HepG2 (cell line): Measurements from ENCODE around the gene ROM1. TPM values are rescaled to one million over a fixed set of nuclear protein-coding genes. Genes with fewer than 3 reads are reported as not detected.

ENCODE experiments used
- AGO2 ChIP-seq: fragments of 200-400 bp; formaldehyde crosslinking; optimal IDR thresholded peaks from 2 replicates; pipeline ENCODE3; 2017; ENCODE audit warnings: mild to moderate bottlenecking, low read depth, low read length, moderate library complexity
- AHDC1 ChIP-seq: sonication (generic); formaldehyde crosslinking; IDR thresholded peaks from 2 replicates; pipeline ENCODE4 v1.5.1; 2020; ENCODE audit warnings: mild to moderate bottlenecking, missing genetic modification reagents, borderline replicate concordance
- GATA4 ChIP-seq: sonication (generic); IDR thresholded peaks from 2 replicates; pipeline ENCODE4 v1.6.1; 2016; ENCODE audit warnings: antibody characterized with exemption, low read depth, borderline replicate concordance
- NFYC ChIP-seq: IDR thresholded peaks from 2 replicates; pipeline ENCODE4 v1.6.1; 2016; ENCODE audit warnings: missing genetic modification reagents, missing compliant biosample characterization
- POLR2AphosphoS5 ChIP-seq: IDR thresholded peaks from 2 replicates; pipeline ENCODE4 v1.6.1; 2012; ENCODE audit warnings: low read depth, low read length
- ZFP91 ChIP-seq: sonication (generic); formaldehyde crosslinking; IDR thresholded peaks from 2 replicates; pipeline ENCODE4 v1.9.0; 2022; ENCODE audit warnings: missing genetic modification reagents, mild to moderate bottlenecking, borderline replicate concordance
- ZNF382 ChIP-seq: sonication (generic); formaldehyde crosslinking; IDR thresholded peaks from 2 replicates; pipeline ENCODE4 v1.5.0; 2020; ENCODE audit warnings: missing genetic modification reagents, mild to moderate bottlenecking, borderline replicate concordance
- ZNF503 ChIP-seq: sonication (generic); formaldehyde crosslinking; IDR thresholded peaks from 2 replicates; pipeline ENCODE4 v1.4.0; 2020; ENCODE audit warnings: missing genetic modification reagents
- polyA plus RNA-seq, 8 experiments: library from polyadenylated mRNA; depleted of rRNA in 3 of 8; stranded (reverse) in 7 of 8; unstranded in 1 of 8; fragments of >200 nt; fragmentation: Illumina TruSeq in 4 of 8; extraction: Trizol in 4 of 8; gene quantifications; 2 replicates each; pipeline versions ENCODE4 v1.2.1 to v1.2.3, GENCODE V29; 2011 to 2016; ENCODE audit warnings: low read depth in 4 of 8, missing spikeins in 1 of 8, mixed read lengths in 1 of 8; ENCODE audit not compliant: insufficient read depth in 1 of 8
- total RNA-seq, 5 experiments: library from RNA; depleted of rRNA; stranded (reverse); fragments of >200 nt; fragmentation: Illumina TruSeq; extraction: Trizol; gene quantifications; 2 replicates each; pipeline ENCODE4 v1.2.3, GENCODE V29; 2016; ENCODE audit warnings: low read depth in 1 of 5
- TF ChIP-seq, protein P1 (sequence below): sonication (generic); formaldehyde crosslinking; IDR thresholded peaks from 2 replicates; pipeline ENCODE4 v1.4.0; 2020; ENCODE audit warnings: missing genetic modification reagents, borderline replicate concordance
- TF ChIP-seq, protein P2 (sequence below): sonication (generic); formaldehyde crosslinking; IDR thresholded peaks from 2 replicates; pipeline ENCODE4 v1.4.0; 2020; ENCODE audit warnings: missing genetic modification reagents, low read depth, mild to moderate bottlenecking, borderline replicate concordance
- TF ChIP-seq, protein P3 (sequence below): sonication (generic); formaldehyde crosslinking; conservative IDR thresholded peaks from 2 replicates; pipeline ENCODE4 v1.8.0; 2022; ENCODE audit warnings: low read depth, missing genetic modification reagents
- TF ChIP-seq, protein P4 (sequence below): IDR thresholded peaks from 2 replicates; pipeline ENCODE4 v1.6.1; 2016; ENCODE audit warnings: mild to moderate bottlenecking, missing biosample characterization, missing genetic modification reagents

The ROM1 gene
- total and polyA plus RNA-seq, 2 of the 13 experiments (the other 11 are each of a cell fraction or from before 2014, with no cell fraction given), result 1.2 to 2.4 TPM

- TF ChIP-seq AHDC1 (0 out of 2 replicates have a peak, but pooled peaks have one; percentile 14), POLR2AphosphoS5 (peak; percentile 70), NFYC (peak; percentile 58; the same call in 1 of the 2 replicates), ZNF382 (CRISPR knock-in tag) (no peak), ZNF503 (CRISPR knock-in tag) (peak; percentile 81), AGO2 (peak; percentile 98), GATA4 (peak; percentile 59; the same call in 1 of the 2 replicates), ZFP91 (CRISPR knock-in tag) (peak; percentile 84)
- TF ChIP-seq, protein P1, sequence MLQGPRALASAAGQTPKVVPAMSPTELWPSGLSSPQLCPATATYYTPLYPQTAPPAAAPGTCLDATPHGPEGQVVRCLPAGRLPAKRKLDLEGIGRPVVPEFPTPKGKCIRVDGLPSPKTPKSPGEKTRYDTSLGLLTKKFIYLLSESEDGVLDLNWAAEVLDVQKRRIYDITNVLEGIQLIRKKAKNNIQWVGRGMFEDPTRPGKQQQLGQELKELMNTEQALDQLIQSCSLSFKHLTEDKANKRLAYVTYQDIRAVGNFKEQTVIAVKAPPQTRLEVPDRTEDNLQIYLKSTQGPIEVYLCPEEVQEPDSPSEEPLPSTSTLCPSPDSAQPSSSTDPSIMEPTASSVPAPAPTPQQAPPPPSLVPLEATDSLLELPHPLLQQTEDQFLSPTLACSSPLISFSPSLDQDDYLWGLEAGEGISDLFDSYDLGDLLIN (CRISPR knock-in tag), result no peak
- TF ChIP-seq, protein P2, sequence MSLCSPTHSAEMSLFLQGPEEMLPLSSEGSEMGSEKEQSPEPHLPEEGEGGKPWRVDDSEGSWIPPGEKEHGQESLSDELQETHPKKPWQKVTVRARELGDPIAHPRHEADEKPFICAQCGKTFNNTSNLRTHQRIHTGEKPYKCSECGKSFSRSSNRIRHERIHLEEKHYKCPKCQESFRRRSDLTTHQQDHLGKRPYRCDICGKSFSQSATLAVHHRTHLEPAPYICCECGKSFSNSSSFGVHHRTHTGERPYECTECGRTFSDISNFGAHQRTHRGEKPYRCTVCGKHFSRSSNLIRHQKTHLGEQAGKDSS (CRISPR knock-in tag), result no peak
- TF ChIP-seq, protein P3, sequence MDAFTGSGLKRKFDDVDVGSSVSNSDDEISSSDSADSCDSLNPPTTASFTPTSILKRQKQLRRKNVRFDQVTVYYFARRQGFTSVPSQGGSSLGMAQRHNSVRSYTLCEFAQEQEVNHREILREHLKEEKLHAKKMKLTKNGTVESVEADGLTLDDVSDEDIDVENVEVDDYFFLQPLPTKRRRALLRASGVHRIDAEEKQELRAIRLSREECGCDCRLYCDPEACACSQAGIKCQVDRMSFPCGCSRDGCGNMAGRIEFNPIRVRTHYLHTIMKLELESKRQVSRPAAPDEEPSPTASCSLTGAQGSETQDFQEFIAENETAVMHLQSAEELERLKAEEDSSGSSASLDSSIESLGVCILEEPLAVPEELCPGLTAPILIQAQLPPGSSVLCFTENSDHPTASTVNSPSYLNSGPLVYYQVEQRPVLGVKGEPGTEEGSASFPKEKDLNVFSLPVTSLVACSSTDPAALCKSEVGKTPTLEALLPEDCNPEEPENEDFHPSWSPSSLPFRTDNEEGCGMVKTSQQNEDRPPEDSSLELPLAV (CRISPR knock-in tag), result no peak
- TF ChIP-seq, protein P4, sequence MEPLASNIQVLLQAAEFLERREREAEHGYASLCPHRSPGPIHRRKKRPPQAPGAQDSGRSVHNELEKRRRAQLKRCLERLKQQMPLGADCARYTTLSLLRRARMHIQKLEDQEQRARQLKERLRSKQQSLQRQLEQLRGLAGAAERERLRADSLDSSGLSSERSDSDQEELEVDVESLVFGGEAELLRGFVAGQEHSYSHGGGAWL (CRISPR knock-in tag), result peak; percentile 96
Measured at GRCh38 chr11:62621567-62622470, 8.8 kb downstream of the ROM1 start, which contains the start of gene B3GAT3 (continued).
